ENCODE measurements around the gene KCNJ12. TPM values are rescaled to one million over a fixed set of nuclear protein-coding genes. Genes with fewer than 3 reads are reported as not detected.
"Not testable (repeated sequence)": the region's sequence is repeated elsewhere in the genome, so short reads cannot be mapped to it uniquely, and the experiment has no call there.

The KCNJ12 gene
- total RNA-seq, 1 donor from 2014 or later, result 0.82 TPM

DNA sequence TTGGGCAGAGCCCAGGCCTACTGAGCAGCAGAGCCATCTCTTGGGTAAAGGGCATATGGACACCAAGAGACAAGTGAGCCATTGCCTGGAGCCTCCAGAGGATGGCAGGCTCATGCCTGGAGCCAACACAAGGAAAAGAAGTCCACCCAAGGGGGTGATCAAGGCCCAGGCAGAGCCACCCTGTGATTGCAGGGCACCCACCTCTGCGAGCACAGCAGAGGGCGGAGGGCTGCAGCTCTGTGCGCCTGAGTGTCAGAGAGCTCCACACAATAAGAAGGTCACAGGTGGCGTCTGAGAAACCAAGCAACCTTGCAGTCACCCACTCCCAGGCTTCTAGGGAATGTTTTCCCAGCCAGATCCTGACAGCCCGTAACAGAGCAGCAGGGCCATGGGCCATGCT is 57.8 kb downstream of the KCNJ12 start:
- FAIRE-seq, result not testable (repeated sequence)

DNA sequence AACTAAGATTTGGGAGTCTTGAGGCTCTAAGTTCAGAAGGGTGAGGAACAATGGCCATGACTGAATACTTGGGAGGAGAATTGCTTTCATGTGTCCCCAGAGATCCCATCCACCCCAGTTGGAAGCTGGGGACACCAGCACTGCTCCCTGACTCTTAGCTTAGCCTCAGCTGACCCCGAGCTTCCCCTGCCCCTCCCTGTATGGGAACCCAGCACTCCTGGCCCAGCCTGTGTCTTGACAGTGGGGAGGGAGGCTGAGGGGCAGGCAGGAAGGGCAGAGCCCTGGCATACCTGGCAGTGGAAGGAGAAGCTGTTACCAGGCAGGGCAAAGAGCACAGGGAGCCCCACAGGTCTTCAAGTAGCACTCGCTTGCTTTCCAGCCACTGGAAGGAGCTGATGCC is 58.8 kb downstream of the KCNJ12 start:
- DNase-seq (ENCODE audit: low spot score in 2 of 2); FAIRE-seq: not testable (repeated sequence)

More for the DNA sequence above, 57.8 kb downstream of the KCNJ12 start:
- DNase-seq (ENCODE audit: low spot score in 2 of 2), result not testable (repeated sequence)

DNA sequence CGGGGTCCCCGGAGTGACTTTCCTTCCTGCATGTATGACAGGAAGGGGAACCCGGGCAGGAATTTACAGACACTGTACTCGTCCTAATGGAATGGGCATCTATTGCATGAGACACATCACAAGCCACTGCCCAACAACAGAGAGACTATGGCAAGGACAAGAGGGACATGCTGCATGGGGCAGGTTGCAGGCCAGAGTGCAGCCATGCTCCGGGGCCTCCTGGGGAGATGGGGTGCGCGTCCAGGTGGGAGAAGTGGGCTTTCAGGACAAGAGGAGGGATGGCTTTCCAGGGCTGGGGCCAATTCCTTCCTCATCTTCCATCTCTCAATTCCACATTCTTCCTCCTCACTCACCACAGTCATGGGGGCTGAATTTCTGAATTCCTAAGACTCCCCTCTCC is 60.3 kb downstream of the KCNJ12 start:
- not testable (repeated sequence) for DNase-seq (ENCODE audit: low spot score in 2 of 2); FAIRE-seq

DNA sequence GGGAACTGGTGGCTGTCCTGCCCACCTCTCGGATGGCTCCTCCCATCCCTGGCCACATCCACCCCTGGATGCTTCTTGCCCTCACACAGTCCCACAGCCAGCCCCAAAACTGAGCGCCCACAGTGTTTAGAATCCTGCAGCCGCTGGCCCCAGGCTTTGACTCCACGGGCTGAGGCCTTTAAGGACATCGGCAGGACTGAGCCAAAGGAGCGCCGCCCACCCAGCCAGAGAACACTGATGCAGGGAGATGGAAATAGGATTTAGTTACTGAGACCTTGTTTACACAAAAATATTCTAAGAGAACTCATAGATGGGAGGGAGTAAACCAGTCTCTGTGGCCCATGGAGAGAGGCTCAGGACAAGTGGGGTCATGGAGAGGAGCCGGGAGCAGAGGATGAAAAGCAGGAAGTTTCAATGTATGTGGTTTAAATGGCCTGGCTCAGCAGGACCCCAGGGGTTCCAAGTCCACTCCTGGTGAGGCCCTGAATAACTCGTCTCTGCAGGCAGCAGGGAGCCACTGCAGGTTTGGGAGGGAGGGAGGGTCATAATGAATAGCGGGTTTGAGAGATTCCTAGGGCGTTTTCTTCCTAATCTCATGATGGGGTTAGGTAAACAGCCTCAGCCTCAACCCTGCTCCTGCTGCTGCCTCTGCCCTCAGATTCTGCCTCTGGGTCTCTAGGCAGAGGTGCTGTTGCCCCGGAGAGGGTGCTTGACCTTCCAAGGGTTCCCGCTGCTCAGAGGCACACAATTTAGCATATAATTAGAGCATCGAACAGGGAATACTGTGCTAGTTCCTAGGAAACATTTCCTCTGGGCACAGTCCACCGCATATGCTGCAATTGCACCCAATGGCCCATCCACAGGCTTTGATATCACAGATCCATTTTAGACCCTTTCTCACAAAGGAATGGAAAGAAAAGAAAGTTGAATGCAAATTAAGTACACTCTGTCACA is 61.0 kb downstream of the KCNJ12 start:
- FAIRE-seq; DNase-seq (ENCODE audit: low spot score in 2 of 2): not testable (repeated sequence)

DNA sequence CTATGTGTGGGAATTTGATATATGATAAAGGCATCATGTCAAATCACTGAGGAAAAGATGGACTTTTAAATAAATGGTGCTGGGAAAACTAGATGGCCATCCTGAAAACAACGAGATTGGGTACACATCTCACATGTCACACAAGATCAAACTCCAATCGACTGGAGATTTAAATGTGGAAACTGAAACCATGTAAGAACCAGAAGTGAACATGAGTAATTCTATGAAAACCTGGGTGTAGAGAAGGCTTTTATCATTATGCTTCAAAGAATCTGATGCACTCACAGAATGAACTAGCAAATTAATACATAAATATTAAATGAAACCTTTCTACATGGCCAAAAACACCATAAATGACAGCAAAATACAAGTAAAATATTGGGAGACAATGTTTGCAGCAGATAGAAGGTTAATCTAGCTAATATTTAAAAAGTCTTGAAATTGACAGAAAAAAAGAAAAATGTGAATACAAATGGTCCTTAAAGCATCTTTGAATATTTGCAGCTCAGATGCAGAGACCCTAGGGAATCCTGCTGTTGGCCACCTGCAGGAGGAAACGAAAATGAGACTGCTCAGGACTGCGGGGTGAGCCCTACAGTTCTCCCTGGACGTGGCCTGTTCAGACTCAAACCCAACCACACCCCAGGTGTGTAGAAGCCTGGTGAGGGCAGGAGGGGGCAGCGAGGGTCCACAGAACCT is 62.3 kb downstream of the KCNJ12 start:
- FAIRE-seq; DNase-seq (ENCODE audit: low spot score in 2 of 2): not testable (repeated sequence)

DNA sequence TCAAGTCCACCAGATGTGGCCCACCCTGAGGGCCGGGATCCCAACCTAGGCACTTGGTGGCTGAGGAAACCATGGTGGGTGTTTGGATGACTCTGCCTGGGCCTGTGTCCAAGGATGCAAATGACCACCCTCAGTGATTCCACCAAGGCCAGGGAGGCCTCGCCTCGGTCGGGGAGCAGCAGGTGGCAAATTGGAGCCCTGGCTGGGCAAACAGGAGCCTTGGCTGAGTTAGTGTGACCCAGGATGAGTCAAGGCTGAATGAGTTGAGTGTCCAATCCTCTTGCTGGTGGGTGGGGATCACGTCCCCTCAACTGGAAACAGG is 62.8 kb downstream of the KCNJ12 start:
- DNase-seq (ENCODE audit: low spot score in 2 of 2); FAIRE-seq: not testable (repeated sequence)

DNA sequence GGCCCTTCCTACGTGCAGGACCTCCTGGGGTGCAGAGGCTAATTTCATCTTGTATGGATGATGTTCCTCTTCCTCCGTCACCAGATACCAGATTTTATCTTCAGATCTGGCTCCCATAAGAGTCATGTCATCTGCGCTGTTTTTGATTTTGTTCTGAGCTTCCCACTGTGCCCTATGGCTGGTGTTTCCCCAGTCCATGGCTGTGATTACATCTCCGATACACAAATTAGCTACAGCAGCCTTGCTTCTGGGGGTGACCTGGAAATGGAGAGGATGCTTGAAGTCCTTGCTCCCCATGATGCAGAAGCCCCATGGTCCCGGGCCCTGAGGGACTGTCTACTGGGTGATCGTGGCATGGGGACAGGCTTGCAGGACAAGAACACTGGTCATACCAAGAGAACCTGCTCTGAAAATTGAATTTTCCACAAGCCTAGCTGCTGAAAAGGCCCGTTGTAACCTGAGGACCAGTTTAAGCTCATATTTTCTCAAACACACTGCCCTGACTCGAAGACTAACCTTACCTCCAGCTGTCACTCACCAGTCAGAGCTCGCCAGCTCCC is 69.0 kb downstream of the KCNJ12 start:
- DNase-seq (ENCODE audit: low spot score in 2 of 2) (no peak), FAIRE-seq (no peak)

DNA sequence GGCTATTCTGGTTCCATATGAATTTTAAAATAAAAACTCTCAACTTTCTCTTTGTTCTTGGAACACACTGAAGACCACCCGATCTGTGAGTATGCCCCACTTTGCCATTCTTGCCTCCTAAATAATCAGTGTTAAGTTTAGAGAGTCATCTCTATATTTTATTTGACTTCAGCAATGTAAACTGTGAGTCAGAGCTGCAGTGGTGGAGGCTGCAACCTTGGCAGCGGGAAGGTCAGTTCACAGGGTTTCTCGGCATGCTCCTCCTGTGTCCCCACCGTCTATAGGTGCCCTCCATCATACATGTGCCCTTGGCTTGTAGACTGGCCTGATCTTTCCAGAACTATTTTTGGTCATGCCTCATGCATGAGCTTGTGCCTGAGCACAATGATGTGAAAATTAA is 71.4 kb downstream of the KCNJ12 start:
- not testable (repeated sequence) for FAIRE-seq; DNase-seq (ENCODE audit: low spot score in 2 of 2)

DNA sequence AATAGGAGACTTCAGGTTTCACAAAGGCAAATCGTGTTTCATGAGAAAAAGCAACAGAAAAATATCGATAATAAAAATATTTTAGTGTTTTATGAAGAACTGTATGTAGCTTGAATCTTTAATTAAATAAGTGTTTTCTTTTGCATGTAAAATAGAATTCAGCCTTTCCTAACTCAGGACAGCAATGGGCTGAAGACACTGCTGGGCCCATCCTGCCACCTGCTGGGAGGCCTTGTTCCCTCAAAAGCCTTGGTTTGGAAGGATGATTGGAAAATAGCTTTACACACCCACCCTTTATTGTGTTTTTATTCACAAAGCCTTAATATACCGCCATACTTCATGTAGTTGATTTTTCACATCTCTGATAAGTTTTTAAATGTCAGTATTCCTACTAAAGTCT is 73.7 kb downstream of the KCNJ12 start:
- FAIRE-seq; DNase-seq (ENCODE audit: low spot score in 2 of 2): not testable (repeated sequence)

DNA sequence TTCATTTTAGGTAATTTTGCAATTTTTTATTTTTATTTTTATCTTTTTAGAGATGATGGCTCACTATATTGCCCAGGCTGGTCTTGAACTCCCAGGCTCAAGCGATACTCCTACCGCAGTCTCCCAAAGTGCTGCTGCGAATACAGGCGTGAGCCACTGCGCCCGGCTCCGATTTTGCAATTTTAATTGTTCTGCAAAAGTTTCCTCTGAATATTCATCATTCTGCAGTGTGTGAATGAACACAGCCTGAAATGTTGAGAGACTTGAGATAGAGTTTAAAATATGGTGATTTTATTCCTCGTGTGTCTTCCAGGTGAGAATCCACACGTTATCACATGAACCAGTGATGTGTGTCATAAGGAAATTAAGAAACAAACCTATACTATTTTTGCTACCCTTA is 75.8 kb downstream of the KCNJ12 start:
- no peak for DNase-seq (ENCODE audit: low spot score in 2 of 2)

DNA sequence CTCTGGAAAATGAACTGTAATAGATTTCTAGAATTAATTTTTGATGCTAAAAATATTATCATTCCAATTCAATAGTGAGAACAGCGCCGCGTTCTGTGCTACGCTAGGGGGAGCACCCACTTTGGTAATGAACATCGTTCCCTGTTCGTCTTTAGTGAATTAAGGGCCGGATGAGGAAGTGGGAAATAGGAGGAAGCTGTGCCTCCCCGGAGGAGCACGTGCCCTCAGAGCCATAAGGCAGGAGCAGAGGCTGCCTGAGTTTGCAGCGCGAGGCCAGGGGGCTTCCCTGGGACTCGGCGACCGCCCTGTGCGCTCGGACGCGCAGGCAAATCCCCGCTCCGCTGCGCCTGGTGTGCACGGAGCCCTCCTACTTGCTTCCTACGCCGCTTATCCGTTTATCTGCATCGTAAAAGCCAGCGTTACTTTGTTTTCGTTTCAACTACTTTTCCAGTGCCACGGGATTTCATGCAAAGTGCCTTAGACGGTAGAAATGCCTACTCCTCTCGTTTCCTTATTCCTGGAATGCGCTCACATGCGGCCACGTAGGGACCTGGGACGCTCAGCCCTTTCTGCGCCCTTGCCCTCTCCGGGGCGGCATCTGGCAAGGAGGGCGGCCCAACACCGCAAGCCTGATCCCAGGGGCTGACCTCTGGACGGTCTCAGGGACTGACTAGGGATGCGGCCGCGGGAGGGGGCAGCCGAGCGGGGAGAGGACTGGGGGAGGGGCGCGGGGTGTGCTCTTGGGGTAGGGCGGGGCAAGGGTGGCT is 76.4 kb downstream of the KCNJ12 start:
- DNase-seq (ENCODE audit: low spot score in 2 of 2) (peak; percentile 50 to 52), FAIRE-seq (no peak)

More for the DNA sequence above, 75.8 kb downstream of the KCNJ12 start:
- no peak for FAIRE-seq

DNA sequence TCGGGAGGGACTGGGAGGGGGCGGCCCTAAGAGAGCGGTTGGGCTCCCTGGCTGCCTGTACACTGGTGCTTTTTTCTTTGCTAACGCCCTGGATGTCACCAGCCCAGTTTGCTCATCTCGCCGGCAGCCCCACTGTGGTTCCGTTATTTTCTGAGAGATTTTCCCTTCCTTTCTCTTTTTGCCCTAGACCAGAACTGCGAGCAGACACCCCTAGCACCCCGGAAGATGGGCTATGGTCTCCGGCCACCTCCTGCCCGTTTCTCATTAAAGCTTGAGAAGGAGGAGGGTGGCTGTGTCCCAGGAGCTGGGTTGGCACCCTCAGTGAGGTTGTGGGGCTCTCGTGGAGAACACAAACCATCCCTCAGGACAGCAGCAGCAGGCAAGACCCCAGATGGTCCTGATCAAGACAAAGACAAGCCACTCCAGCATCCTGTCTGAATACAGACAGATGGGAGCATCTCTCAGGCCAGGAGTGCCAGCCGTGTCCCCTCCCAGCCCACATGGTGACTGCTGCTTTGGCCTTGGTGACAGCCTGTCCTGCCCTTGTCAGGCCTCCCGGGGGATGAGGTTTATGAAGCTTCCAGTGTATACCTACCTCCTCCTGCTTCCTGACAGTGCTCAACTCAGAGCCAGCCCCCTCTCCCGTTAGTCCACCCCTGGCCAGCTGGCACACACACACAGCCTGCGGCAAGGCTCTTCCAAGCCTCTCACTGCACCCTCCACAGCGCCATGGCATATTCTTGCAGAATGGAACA is 77.2 kb downstream of the KCNJ12 start:
- FAIRE-seq (no peak), DNase-seq (ENCODE audit: low spot score in 2 of 2) (no peak)

DNA sequence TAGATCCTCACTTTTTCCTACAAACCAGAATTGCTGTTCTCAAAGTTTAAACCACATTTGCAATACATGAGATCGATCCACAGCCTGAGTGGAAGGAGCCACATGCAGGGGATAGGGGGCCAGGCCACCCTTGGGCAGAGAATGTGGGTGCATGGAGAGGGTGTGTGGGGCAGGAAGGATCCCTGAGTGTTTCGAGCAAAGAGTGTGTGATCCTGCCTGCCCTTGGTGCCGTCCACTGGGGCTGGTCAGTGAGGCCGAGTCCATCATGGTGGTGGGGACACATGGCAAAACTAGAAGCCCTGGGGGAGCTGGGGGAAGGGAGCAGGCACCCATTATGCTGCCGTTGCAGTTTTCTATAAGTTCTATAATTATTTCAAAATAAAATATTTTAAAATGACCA is 77.8 kb downstream of the KCNJ12 start:
- FAIRE-seq; DNase-seq (ENCODE audit: low spot score in 2 of 2): not testable (repeated sequence)

DNA sequence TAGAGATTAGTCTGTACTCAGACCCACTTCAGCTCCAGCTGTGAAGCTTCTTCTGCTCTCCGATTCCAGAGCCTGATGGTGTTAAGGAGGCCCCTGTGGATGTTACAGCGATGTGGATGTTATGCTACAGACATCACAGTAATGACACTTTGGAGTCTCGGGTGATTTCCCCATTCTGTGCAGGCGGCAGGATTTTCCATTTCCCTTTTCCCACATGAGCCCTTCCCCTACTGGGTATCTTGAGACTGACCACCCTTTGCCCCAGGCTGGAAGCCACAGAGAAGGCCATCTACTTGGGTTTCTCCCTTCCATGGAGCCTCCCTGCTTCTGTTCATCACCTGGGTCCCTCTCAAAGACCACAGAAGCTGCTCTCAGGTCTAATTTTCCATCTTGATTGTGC is 78.3 kb downstream of the KCNJ12 start:
- FAIRE-seq, result no peak
- DNase-seq (ENCODE audit: low spot score in 2 of 2), result no peak

DNA sequence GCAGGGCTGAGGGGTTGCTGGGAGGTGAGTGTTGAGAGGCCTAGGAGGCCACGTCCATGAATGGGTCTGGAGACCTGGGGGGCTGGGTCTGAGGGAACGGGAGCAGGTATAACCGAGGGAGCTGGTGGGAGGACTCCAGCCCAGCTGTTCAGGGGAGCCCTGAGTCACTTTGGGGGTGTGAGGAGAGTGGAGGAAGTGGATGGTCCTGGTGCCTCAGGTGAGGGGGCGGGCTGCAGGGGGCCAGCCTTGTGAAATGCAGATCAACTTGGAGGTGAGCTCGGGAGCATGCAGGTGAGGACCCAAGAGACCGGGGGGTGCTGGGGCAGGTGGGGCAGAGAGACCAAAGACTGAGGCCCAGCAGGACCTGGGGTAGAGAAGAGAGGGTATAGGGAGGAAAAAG is 79.6 kb downstream of the KCNJ12 start:
- no peak for DNase-seq (ENCODE audit: low spot score in 2 of 2)
- FAIRE-seq, result no peak

DNA sequence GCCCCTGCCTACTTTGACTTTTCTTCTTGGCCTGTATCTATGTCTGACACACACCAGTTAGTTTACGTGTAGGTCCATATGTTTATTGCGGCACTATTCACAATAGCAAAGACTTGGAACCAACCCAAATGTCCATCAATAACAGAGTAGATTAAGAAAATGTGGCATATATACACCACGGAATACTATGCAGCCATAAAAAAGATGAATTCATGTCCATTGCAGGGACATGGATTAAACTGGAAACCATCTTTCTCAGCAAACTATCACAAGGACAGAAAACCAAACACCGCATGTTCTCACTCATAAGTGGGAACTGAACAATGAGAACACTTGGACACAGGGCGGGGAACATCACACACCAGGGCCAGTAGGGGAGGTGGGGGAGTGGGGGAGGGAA is 80.3 kb downstream of the KCNJ12 start:
- not testable (repeated sequence) for DNase-seq (ENCODE audit: low spot score in 2 of 2); FAIRE-seq

DNA sequence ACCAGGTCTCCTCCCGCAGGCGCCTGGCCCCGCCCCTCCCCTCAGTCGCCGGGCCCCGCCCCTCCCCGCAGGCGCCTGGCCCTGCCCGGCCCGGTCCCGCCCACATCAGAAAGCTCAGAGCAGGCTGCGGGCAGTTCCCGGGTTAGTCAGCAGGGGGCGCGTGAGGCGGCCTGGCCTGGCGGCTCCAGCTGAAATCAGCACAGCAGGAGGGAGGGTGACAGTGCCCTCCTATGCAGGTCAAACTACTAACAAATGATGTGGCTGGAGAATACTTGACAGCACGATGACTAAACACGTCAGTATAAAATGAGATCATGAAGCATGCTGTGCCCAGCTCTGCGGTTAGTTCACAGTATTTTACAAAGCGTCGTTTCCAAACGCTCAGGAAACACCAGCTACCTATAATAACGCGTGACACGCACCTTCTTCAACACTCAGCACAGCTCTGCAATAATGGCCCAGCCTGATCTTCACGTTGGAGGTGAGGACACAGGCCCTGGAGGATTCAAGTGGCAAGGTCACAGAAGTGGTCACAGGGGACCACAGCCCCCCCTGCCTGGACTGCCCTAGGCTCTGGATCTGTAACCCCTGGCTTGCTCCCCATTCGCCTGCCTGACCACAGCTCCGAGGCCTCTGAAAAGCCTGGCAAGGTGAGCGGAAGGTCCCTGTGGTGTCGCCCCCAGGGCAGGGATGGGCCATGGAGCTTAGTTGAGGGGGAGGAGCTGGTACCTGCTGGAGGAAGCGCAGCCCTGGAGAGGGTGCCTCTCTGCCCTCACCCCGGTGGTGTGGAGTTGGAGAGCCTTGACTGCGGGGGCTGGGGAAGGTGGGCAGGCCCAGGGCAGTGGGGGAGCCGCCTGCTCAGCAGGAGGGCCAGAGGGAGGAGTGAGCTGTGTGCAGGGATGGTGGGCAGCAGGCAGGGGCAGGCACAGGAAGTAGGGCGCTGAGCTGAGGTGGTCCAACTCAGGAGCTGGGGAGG is 81.2 kb downstream of the KCNJ12 start:
- peak; percentile 75 to 89 for DNase-seq (ENCODE audit: low spot score in 2 of 2)
- FAIRE-seq, result no peak

DNA sequence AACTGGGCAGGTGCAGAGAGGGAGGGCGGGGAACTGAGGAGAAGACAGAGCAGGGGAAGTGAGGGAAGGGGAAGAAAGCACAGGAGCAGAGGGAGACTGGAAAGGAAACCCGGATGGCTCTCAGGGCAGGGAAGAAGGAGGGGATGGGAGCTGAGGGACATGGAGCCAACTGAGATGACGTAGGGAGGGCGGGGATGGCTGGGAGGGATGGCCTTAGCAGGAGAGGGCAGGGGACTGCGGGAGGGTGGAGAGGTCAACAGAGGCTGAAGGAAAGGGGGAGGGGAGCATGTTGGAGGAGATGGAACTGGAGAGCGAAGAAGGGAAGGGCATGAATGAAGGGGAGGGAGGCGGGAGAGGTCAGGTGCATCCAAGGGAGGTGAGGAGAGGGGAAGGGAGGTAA is 81.9 kb downstream of the KCNJ12 start:
- FAIRE-seq (no peak), DNase-seq (ENCODE audit: low spot score in 2 of 2) (no peak)

Measured in frontal cortex (tissue), 4 donors.